Activated T-helper 2 cell treated with anti-CD3 and anti-CD28 coated beads, Interferon-gamma antibody, Interleukin-2, Interleukin-4, amounts not matched to agents 10 μg/mL and 5 μg/mL and 100 μg/mL, durations not matched to agents 14 hours and 24 hours and 36 hours (primary cell): ENCODE results near the gene LRP2BP. TPM values are rescaled to one million over a fixed set of nuclear protein-coding genes. Genes with fewer than 3 reads are reported as not detected.

Source experiments
- DNase-seq: peaks from one replicate; pipeline ENCODE4 v3.0.0; 2021; ENCODE audit warnings: low spot score
- H3K27ac Mint-ChIP-seq: one replicate; pipeline ENCODE4 v1.8.0; 2021; ENCODE audit warnings: mixed read lengths
- H3K27me3 Mint-ChIP-seq: one replicate; pipeline ENCODE4 v1.8.0; 2021; ENCODE audit warnings: low read depth, mixed read lengths
- H3K36me3 Mint-ChIP-seq: one replicate; pipeline ENCODE4 v1.8.0; 2021; ENCODE audit warnings: low read depth, mixed read lengths
- H3K4me1 Mint-ChIP-seq: one replicate; pipeline ENCODE4 v1.8.0; 2021; ENCODE audit warnings: low read depth, mixed read lengths
- H3K4me3 Mint-ChIP-seq: one replicate; pipeline ENCODE4 v1.8.0; 2021; ENCODE audit warnings: low read depth, mild to moderate bottlenecking, moderate library complexity, mixed read lengths
- H3K9me3 Mint-ChIP-seq: one replicate; pipeline ENCODE4 v1.8.0; 2021; ENCODE audit warnings: mixed read lengths
- intact Hi-C: fragments of 100-400 bp; cut with micrococcal nuclease; formaldehyde crosslinking; loops from one replicate; pipeline ENCODE4 v1.15.1; 2023
- total RNA-seq: library from RNA; stranded (reverse); gene quantifications from 2 replicates; pipeline ENCODE4 v1.2.3, GENCODE V29; 2022

The LRP2BP gene
- total RNA-seq, 1 donor from 2014 or later, result 0.55 TPM

DNA sequence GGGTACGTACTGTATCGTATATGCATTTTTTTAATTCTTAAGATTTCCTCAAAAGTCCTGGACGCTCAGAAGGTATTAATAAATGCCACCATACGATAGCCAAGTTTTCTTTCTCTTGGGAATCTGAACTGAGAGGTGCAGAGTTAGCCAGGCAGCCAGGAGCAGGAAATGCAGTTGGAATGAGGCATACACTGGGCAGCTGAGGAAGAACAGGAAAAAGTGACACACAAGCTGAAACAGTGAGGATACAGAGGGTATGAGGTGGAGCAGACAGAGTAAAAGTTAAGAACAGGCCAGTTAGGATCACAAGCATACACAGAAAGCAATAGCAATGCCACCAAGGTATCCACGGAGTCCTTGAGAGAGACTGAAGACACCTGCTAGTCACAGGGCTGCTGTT, 16.7 kb upstream of the LRP2BP start:
- H3K27ac Mint-ChIP-seq, result no peak overlapping the region
- no peak for DNase-seq
- H3K27me3 Mint-ChIP-seq, result no peaks in the 10 kb centered on the region
- no peaks in the 10 kb centered on the region for H3K4me1 Mint-ChIP-seq
- intact Hi-C loops, result no loop called here
- H3K4me3 Mint-ChIP-seq, result no peak overlapping the region
- H3K9me3 Mint-ChIP-seq, result peaks cover 4% of the 10 kb centered on the region
- H3K36me3 Mint-ChIP-seq, result peaks cover 41% of the 10 kb centered on the region

DNA sequence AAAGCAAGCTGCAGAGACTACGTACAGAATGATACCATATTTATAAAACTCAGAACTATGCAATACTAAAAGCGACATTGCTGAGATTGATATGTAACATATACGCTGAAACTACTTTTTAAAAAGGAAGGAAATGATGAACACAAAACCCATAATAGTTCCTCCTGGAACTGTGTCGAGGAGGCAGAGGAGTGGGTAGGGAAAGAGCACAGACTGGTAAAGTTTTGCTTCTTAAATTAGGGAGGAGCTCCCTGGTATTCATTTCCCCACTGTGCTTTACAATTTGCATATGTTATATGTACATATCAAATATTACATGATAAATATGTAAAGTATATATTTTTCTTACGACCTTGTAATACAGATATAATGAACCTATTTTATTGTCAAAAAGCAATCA, 16.1 kb upstream of the LRP2BP start:
- H3K4me1 Mint-ChIP-seq, result no peaks in the 10 kb centered on the region
- no peaks in the 10 kb centered on the region for H3K27me3 Mint-ChIP-seq
- intact Hi-C loops, result no loop called here
- no peak overlapping the region for H3K27ac Mint-ChIP-seq
- H3K36me3 Mint-ChIP-seq, result peaks cover 37% of the 10 kb centered on the region
- no peak for DNase-seq
- peaks cover 4% of the 10 kb centered on the region for H3K9me3 Mint-ChIP-seq
- H3K4me3 Mint-ChIP-seq, result no peak overlapping the region

DNA sequence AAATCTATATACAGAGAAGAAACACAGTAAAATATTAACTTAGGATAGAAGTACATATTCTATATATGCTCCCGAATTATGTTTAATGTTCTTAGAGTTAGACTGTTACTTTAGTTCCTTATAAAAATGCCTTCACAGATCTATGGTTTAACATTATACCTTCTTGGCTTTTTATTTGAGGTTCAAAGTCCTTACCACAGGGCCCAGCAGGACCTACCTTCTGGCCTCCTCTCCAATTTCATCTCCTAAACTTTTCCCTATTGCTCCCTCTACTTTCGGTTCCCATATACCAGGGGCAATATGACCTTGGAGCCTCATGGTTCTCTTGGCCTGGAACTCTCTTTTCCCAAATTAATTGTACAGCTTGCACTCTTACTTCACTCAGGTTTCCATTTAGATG, 12.7 kb upstream of the LRP2BP start:
- DNase-seq, result no peak
- H3K9me3 Mint-ChIP-seq, result peaks cover 4% of the 10 kb centered on the region
- H3K36me3 Mint-ChIP-seq, result peaks cover 43% of the 10 kb centered on the region
- no peak overlapping the region for H3K4me3 Mint-ChIP-seq
- intact Hi-C loops, result no loop called here
- H3K27me3 Mint-ChIP-seq, result no peaks in the 10 kb centered on the region
- H3K27ac Mint-ChIP-seq, result no peak overlapping the region
- H3K4me1 Mint-ChIP-seq, result peaks cover 9% of the 10 kb centered on the region

DNA sequence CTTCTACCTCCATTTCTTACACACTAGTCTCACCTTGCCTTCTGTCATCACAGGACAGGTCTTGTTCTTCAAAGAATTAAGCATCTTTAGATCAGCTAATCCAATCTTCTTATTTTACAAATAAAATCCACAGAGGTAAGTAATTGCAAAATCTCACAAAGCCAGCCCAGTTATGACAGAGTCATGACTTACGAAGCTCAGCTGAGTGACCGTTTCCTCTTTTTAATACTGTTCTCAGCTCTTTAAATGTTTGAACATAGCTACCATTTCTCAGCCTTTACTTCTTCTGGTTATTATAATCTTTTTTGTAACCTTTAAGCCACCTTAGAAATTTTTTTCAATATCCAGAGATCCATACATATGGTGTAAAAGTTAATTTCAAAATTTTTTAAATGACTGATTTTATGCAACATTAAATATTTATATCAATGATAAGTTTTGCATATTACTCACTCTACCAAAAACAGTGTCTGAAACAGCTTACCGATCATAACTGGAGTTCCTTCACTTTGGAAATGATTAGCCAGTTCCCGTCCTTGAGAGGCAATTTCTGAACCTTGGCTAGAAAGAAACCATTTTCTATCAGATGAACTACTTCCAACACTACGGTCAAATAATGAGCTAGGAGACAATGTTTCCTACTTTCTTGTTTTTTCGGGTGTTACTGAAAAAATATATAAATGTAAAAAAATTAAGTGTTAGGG, 9.7 kb upstream of the LRP2BP start:
- H3K4me3 Mint-ChIP-seq, result no peak overlapping the region
- H3K27ac Mint-ChIP-seq, result no peak overlapping the region
- H3K4me1 Mint-ChIP-seq, result peaks cover 17% of the 10 kb centered on the region
- H3K27me3 Mint-ChIP-seq, result no peaks in the 10 kb centered on the region
- intact Hi-C loops, result no loop called here
- peaks cover 56% of the 10 kb centered on the region for H3K36me3 Mint-ChIP-seq
- H3K9me3 Mint-ChIP-seq, result peaks cover 4% of the 10 kb centered on the region
- no peak for DNase-seq

DNA sequence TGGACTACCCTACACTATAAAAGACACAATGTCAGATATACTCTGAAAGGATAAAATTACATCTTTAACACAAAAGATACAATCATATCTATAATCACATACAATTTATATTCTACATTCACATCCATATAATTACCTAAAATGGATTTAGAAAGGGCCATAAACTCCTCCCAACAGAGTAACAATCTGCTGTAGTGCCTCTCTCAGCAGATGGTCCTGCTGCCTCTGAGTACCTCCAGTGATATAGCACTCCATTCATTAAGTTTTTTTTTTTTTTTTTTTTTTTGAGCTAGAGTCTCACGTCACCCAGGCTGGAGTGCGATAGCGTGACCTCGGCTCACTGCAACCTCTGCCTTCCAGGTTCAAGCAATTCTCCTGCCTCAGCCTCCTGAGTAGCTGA, 8.3 kb upstream of the LRP2BP start:
- no peak overlapping the region for H3K27ac Mint-ChIP-seq
- intact Hi-C loops, result no loop called here

DNA sequence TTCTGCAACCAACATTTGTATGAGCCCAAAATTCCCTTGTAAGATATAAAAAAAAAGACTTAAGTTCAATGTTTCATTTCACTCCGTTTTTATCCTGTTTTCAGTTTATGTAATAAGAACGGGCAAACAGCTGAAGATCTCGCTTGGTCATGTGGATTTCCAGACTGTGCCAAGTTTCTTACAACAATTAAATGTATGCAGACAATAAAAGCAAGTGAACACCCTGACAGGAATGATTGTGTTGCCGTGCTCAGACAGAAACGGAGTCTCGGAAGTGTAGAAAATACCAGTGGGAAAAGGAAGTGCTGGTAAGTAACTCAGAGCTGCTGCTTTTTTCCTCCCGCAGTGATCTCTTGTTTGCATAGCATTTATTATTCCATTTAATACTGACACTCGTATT, 3.7 kb upstream of the LRP2BP start:
- Mint-ChIP-seq H3K4me1 (peaks cover 42% of the 10 kb centered on the region), H3K36me3 (peaks cover 66% of the 10 kb centered on the region), H3K27ac (no peak overlapping the region), H3K27me3 (no peaks in the 10 kb centered on the region), H3K9me3 (no peaks in the 10 kb centered on the region), H3K4me3 (peak overlapping the region; percentile 30)
- intact Hi-C loops, result loop anchor here (10.0 kb wide), 2 partner anchors 255 to 575 kb away; partner anchors contain the start of genes ACSL1 and SLC25A4
- no peak for DNase-seq

More for the DNA sequence above, 8.3 kb upstream of the LRP2BP start:
- H3K4me1 Mint-ChIP-seq, result peaks cover 29% of the 10 kb centered on the region
- H3K36me3 Mint-ChIP-seq, result peaks cover 63% of the 10 kb centered on the region
- H3K9me3 Mint-ChIP-seq, result no peaks in the 10 kb centered on the region
- H3K27me3 Mint-ChIP-seq, result no peaks in the 10 kb centered on the region
- H3K4me3 Mint-ChIP-seq, result no peak overlapping the region
- DNase-seq, result no peak

DNA sequence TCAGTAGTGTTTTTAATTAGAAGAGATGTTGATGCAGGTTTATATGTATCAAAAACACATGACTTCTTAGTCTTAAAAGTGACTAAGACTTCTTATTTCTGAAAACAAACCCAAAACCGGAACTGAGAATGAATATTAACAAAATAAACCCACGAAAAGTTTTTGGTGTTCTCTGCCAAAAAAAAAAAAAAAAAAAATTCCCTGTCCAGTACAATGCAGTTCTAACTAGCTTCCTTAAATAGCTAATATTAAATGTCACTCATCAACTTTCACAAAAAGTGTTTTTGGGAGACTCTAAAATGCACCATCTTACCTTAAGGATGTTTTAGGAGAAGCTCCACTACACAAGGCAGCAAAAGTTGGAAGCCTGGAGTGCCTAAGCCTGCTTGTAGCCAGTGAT, 2.9 kb upstream of the LRP2BP start:
- Mint-ChIP-seq H3K9me3 (no peaks in the 10 kb centered on the region), H3K27ac (no peak overlapping the region), H3K4me1 (peaks cover 48% of the 10 kb centered on the region), H3K4me3 (peak overlapping the region; percentile 42), H3K27me3 (no peaks in the 10 kb centered on the region), H3K36me3 (peaks cover 62% of the 10 kb centered on the region)
- DNase-seq, result no peak
- intact Hi-C loops, result loop anchor here (10.0 kb wide), 2 partner anchors 254 to 574 kb away; partner anchors contain the start of genes ACSL1 and SLC25A4

DNA sequence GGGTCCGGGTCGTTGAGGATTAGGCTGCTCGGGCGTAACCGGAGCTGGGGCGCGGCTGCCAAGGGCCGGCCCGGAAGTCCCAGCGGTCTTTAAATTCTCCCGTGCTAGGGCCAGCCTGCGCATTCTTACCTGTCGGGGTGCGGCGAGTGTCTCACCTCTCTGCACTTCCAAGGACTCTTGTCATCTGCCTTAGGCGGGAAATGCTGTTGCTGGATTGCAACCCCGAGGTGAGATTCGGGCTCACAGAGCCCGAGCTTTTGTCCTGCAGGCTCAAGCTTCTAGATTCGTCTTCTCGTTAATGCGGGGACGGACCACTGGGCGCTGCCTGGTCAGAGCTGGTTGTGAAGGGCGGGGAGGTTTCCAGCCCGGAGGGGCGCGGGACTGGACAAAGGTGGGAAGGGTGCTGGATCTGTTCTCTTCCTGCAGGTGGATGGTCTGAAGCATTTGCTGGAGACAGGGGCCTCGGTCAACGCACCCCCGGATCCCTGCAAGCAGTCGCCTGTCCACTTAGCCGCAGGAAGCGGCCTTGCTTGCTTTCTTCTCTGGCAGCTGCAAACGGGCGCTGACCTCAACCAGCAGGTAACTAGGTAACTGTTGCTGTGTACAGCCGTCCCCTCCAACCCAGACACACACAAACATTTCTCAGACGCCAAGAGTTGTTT, 1.1 kb upstream of the LRP2BP start, which contains the start of gene ANKRD37:
ANKRD37 (plus strand) TSS at position 118 of the 662 bp plus-strand sequence; CDS start at position 201, 83 bp downstream.
- H3K4me3 Mint-ChIP-seq, result peak within 1 kb of the TSS; percentile 87
- no peak for DNase-seq
- intact Hi-C loops, result loop anchor here (1.0 to 10.0 kb wide), 4 partner anchors 28 to 572 kb away; partner anchors contain the start of genes ACSL1, CCDC110, SLC25A4 and UFSP2
- no peaks in the 10 kb centered on the region for H3K27me3 Mint-ChIP-seq
- H3K36me3 Mint-ChIP-seq, result peaks cover 48% of the 10 kb centered on the region
- H3K9me3 Mint-ChIP-seq, result no peaks in the 10 kb centered on the region
- peaks cover 48% of the 10 kb centered on the region for H3K4me1 Mint-ChIP-seq
- peak within 1 kb of the TSS; percentile 92 for H3K27ac Mint-ChIP-seq

DNA sequence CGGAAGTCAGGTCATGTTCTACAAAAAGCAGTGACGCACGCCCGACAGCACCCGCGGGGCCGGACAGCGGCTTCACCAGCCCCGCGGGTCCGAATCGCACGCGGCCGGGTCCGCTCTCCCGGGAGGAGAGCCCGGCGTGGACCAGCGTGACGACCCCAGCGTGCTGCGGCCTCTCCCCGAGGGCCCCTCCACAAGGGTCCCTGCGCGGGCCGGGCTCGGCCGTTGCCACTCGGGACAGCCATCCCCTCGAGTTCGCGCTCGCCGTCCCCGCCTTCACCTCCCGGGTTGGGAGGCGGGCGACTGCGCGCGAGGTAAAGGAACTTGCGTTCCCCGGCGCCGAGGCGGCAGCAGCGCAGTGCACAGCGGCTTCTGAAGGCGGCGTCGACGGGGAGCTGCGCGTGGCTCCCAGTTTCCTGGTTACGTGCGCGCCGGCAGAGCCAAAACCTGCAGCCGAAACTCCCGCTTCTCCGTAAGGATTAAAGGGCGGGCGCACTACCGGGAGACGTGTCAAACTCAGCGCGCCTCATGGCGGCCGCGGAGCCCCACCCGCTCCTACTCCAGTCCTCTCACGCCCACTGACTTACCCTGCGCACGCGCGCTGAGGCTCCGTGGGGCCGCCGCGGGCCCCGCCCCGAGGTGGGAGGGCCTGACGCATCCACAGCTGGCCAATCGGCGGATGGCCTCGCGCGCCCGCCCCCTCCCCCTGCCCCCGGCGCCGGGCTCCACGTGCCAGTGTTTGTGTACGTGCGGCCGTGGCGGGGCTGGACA, 416 bp upstream of the LRP2BP start:
- peak; percentile 97 for DNase-seq
- H3K27ac Mint-ChIP-seq, result peak overlapping the region; percentile 92
- H3K4me1 Mint-ChIP-seq, result peaks cover 48% of the 10 kb centered on the region
- intact Hi-C loops, result loop anchor here (1.0 to 10.0 kb wide), 7 partner anchors 29 to 571 kb away; partner anchors contain the start of genes ACSL1, CCDC110, SLC25A4 and SNX25
- no peaks in the 10 kb centered on the region for H3K27me3 Mint-ChIP-seq
- no peaks in the 10 kb centered on the region for H3K9me3 Mint-ChIP-seq
- H3K4me3 Mint-ChIP-seq, result peak overlapping the region; percentile 87
- H3K36me3 Mint-ChIP-seq, result peaks cover 42% of the 10 kb centered on the region

DNA sequence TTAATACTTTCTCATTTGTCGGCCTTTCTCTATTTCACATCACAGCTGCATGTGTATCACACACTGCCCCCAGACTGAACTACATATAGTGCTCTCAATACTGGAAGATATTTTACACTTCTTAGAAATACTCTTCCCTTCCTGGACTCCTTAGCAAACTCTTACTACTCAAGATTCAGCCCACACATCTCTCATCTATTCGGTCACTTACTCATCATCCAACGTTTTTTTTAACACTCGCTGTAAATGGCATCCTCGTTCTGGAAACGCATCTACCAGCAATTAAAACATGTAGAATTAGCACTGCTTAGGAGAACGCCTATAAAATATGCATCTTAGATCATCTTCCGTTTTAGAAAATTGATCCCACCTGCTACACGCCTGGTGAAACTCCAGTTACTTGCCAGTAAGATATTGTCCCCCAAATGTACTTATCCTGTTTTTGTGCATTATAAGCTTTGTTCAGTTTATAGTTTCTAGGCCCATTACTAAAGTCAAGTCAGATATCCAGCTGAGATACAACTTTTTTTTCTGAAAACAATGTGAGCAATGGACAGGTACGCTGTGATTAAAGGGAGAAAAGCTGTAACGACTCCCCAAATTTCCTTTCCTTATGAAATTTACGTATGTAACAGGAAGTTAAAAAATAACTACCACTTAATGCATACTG, 1.0 kb downstream of the LRP2BP start:
- Mint-ChIP-seq H3K4me1 (peaks cover 38% of the 10 kb centered on the region), H3K9me3 (no peaks in the 10 kb centered on the region), H3K27ac (peak overlapping the region; percentile 86), H3K4me3 (peak overlapping the region; percentile 81), H3K36me3 (peaks cover 30% of the 10 kb centered on the region), H3K27me3 (no peaks in the 10 kb centered on the region)
- intact Hi-C loops, result loop anchor here (1.0 to 10.0 kb wide), 5 partner anchors 50 to 570 kb away; partner anchors contain the start of genes ACSL1, SLC25A4 and SNX25
- DNase-seq, result no peak

DNA sequence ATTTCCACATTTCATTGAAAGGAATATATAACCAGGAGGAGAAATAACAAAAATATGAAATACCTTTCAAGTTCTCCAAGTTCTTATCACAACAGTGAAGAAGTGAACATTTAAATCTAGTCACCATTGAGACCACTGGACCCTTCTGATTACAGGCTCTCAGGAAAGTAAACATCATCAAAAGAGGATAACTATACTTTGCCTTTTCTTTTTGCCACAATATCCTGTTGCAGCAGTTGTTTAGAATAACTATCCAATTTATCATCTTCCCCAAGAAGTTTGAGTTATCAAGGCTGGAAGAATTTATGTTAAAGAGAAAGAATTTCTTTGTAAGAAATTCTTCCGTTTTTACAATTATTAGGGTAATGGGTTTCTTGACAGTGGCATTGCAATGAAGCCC, 3.6 kb downstream of the LRP2BP start:
- intact Hi-C loops, result loop anchor here (10.0 kb wide), 2 partner anchors 247 to 567 kb away; partner anchors contain the start of genes ACSL1 and SLC25A4
- peaks cover 20% of the 10 kb centered on the region for H3K4me1 Mint-ChIP-seq
- H3K9me3 Mint-ChIP-seq, result no peaks in the 10 kb centered on the region
- DNase-seq, result no peak
- H3K27me3 Mint-ChIP-seq, result no peaks in the 10 kb centered on the region
- no peak overlapping the region for H3K4me3 Mint-ChIP-seq
- H3K36me3 Mint-ChIP-seq, result peaks cover 4% of the 10 kb centered on the region
- no peak overlapping the region for H3K27ac Mint-ChIP-seq

DNA sequence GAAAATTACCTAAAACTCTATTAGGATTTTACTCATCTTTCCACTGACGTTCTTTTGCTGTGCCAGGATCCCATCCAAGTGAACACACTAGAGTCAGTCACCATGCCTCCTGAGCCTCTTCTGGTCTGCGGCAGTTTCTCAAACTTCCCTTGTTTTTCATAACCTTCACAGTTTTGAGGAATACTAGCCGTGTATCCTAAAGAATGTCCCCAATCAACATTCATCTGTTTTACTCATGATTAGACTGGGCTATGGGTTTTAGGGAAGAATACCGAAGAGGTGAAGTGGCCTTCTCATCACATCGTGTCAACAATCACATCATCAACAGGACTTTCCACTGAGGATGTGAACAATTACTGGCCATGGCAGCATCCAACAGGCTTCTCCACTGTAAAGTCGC, 4.8 kb downstream of the LRP2BP start:
- no peaks in the 10 kb centered on the region for H3K27me3 Mint-ChIP-seq
- H3K9me3 Mint-ChIP-seq, result no peaks in the 10 kb centered on the region
- no peak overlapping the region for H3K4me3 Mint-ChIP-seq
- no peak for DNase-seq
- H3K36me3 Mint-ChIP-seq, result no peaks in the 10 kb centered on the region
- peaks cover 18% of the 10 kb centered on the region for H3K4me1 Mint-ChIP-seq
- no peak overlapping the region for H3K27ac Mint-ChIP-seq
- intact Hi-C loops, result loop anchor here (10.0 kb wide), 2 partner anchors 246 to 566 kb away; partner anchors contain the start of genes ACSL1 and SLC25A4
